Mammary epithelial cell (primary cell): ENCODE results near the gene RALGPS2.

Source experiments
- CTCF ChIP-seq, 2 donors: IDR thresholded peaks in 1 of 2; conservative IDR thresholded peaks in 1 of 2; 2 replicates each; pipeline ENCODE4 v1.5.1; 2011 to 2012; ENCODE audit warnings: inconsistent platforms in 2 of 2, low read length in 2 of 2, mild to moderate bottlenecking in 2 of 2, control low read depth in 1 of 2, low read depth in 1 of 2; ENCODE audit not compliant: insufficient read depth in 1 of 2; ENCODE audit errors: extremely low read depth in 1 of 2
- EZH2 ChIP-seq: IDR thresholded peaks from 2 replicates; pipeline ENCODE4 v1.6.1; 2012; ENCODE audit warnings: low read length, inconsistent platforms, borderline replicate concordance

GRCh38 chr1:178910023-178910422 lies 185.0 kb downstream of the RALGPS2 start:
- TF ChIP-seq CTCF (conservative IDR thresholded peaks at IDR 0.05 in 1 of 2, IDR thresholded peaks at IDR 0.05 in 1 of 2; ENCODE audit: extremely low read depth in 1 of 2, insufficient read depth in 1 of 2, low read depth in 1 of 2, low read length in 2 of 2) (no peak), EZH2 (no peak)
